GM12878 (cell line): ENCODE measurements around the gene GMDS.

Experiments
- ATF7 ChIP-seq: fragments of 450-650 bp; IDR thresholded peaks from 2 replicates; pipeline ENCODE4 v1.6.1; 2016; ENCODE audit warnings: low read depth, mild to moderate bottlenecking
- BMI1 ChIP-seq: fragments of 450-650 bp; IDR thresholded peaks from 2 replicates; pipeline ENCODE4 v1.6.1; 2016; ENCODE audit warnings: mild to moderate bottlenecking, moderate library complexity, borderline replicate concordance
- CREM ChIP-seq: IDR thresholded peaks from 2 replicates; pipeline ENCODE4 v1.6.1; 2014; ENCODE audit warnings: antibody characterized with exemption, low read depth
- EP300 ChIP-seq, 2 experiments: fragments of 150-350 bp in 1 of 2; IDR thresholded peaks; 2 replicates each; pipeline ENCODE4 v1.6.1; 2011 to 2012; ENCODE audit warnings: low read depth in 2 of 2, low read length in 2 of 2, borderline replicate concordance in 1 of 2, improper control_type of control experiment in 1 of 2, inconsistent platforms in 1 of 2; ENCODE audit not compliant: control insufficient read depth in 1 of 2
- MXI1 ChIP-seq: fragments of 150-350 bp; IDR thresholded peaks from 2 replicates; pipeline ENCODE4 v1.6.1; 2011; ENCODE audit warnings: low read depth, mild to moderate bottlenecking, inconsistent platforms, low read length, improper control_type of control experiment
- POLR2A ChIP-seq: IDR thresholded peaks from 2 replicates; pipeline ENCODE4 v1.6.1; 2011; ENCODE audit warnings: low read depth, mild to moderate bottlenecking, low read length
- TAF1 ChIP-seq: IDR thresholded peaks from 2 replicates; pipeline ENCODE4 v1.6.1; 2011; ENCODE audit warnings: mild to moderate bottlenecking, low read depth, low read length, borderline replicate concordance
- YY1 ChIP-seq: IDR thresholded peaks from 2 replicates; pipeline ENCODE4 v1.6.1; 2011; ENCODE audit warnings: low read depth, mild to moderate bottlenecking, low read length
- TF ChIP-seq, protein P1 (sequence below), 3 experiments: IDR thresholded peaks in 2 of 3; conservative IDR thresholded peaks in 1 of 3; 2 replicates each; pipeline ENCODE4 v1.5.1; 2011; ENCODE audit warnings: low read depth in 3 of 3, low read length in 3 of 3, mild to moderate bottlenecking in 3 of 3, control low read depth in 2 of 3, moderate library complexity in 2 of 3, inconsistent platforms in 1 of 3, mixed read lengths in 1 of 3; ENCODE audit not compliant: control insufficient read depth in 2 of 3, insufficient read depth in 1 of 3; ENCODE audit errors: extremely low read depth in 1 of 3
- TF ChIP-seq, protein P2 (sequence below): IDR thresholded peaks from 2 replicates; pipeline ENCODE4 v1.6.1; 2012; ENCODE audit warnings: low read depth, low read length, improper control_type of control experiment

- TF ChIP-seq EP300 (IDR thresholded peaks at IDR 0.05; ENCODE audit: borderline replicate concordance in 1 of 2, control insufficient read depth in 1 of 2, low read depth in 2 of 2, low read length in 2 of 2) (no peak), POLR2A (no peak), YY1 (no peak), ATF7 (no peak), MXI1 (no peak), BMI1 (no peak), TAF1 (no peak), CREM (no peak)
- TF ChIP-seq, protein P1, sequence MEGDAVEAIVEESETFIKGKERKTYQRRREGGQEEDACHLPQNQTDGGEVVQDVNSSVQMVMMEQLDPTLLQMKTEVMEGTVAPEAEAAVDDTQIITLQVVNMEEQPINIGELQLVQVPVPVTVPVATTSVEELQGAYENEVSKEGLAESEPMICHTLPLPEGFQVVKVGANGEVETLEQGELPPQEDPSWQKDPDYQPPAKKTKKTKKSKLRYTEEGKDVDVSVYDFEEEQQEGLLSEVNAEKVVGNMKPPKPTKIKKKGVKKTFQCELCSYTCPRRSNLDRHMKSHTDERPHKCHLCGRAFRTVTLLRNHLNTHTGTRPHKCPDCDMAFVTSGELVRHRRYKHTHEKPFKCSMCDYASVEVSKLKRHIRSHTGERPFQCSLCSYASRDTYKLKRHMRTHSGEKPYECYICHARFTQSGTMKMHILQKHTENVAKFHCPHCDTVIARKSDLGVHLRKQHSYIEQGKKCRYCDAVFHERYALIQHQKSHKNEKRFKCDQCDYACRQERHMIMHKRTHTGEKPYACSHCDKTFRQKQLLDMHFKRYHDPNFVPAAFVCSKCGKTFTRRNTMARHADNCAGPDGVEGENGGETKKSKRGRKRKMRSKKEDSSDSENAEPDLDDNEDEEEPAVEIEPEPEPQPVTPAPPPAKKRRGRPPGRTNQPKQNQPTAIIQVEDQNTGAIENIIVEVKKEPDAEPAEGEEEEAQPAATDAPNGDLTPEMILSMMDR (IDR thresholded peaks at IDR 0.05 in 2 of 3, conservative IDR thresholded peaks at IDR 0.05 in 1 of 3; ENCODE audit: control insufficient read depth in 2 of 3, extremely low read depth in 1 of 3, insufficient read depth in 1 of 3, low read depth in 3 of 3, low read length in 3 of 3): no peak
- TF ChIP-seq, protein P2, sequence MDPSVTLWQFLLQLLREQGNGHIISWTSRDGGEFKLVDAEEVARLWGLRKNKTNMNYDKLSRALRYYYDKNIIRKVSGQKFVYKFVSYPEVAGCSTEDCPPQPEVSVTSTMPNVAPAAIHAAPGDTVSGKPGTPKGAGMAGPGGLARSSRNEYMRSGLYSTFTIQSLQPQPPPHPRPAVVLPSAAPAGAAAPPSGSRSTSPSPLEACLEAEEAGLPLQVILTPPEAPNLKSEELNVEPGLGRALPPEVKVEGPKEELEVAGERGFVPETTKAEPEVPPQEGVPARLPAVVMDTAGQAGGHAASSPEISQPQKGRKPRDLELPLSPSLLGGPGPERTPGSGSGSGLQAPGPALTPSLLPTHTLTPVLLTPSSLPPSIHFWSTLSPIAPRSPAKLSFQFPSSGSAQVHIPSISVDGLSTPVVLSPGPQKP: no peak
Measured at GRCh38 chr6:1720620-1721322, 524.6 kb downstream of the GMDS start.
